ENCODE measurements around the gene CRADD.
A peak's percentile ranks its signal among the peaks of the same experiment; 100 is the strongest.
"Not testable (repeated sequence)": the region's sequence is repeated elsewhere in the genome, so short reads cannot be mapped to it uniquely, and the experiment has no call there.

The CRADD gene

GRCh38 chr12:93709386-93709785 lies 32.2 kb downstream of the CRADD start:
- H3K36me3 ChIP-seq (ENCODE audit: control insufficient read depth, insufficient read depth, low read length, severe bottlenecking), result no peaks in the 10 kb centered on the region
- no peak for DNase-seq (ENCODE audit: low read depth)
- H3K4me1 ChIP-seq (ENCODE audit: control insufficient read depth, insufficient read depth, low read length), result peaks cover 11% of the 10 kb centered on the region
- no peaks in the 10 kb centered on the region for H3K27me3 ChIP-seq (replicated peaks; ENCODE audit: control insufficient read depth, insufficient read depth, low read length)
- H3K4me3 ChIP-seq (ENCODE audit: low read length), result no peak overlapping the region
- peaks cover 9% of the 10 kb centered on the region for H3K9me3 ChIP-seq (ENCODE audit: control insufficient read depth, low read length)
- no peak overlapping the region for H3K9ac ChIP-seq (ENCODE audit: low read length)

GRCh38 chr12:93710574-93710926 lies 33.4 kb downstream of the CRADD start:
- no peak for DNase-seq (ENCODE audit: low read depth)
- H3K4me3 ChIP-seq (ENCODE audit: low read length), result no peak overlapping the region
- H3K9me3 ChIP-seq (ENCODE audit: control insufficient read depth, low read length), result peaks cover 9% of the 10 kb centered on the region
- H3K4me1 ChIP-seq (ENCODE audit: control insufficient read depth, insufficient read depth, low read length), result peaks cover 14% of the 10 kb centered on the region
- no peak overlapping the region for H3K9ac ChIP-seq (ENCODE audit: low read length)
- H3K36me3 ChIP-seq (ENCODE audit: control insufficient read depth, insufficient read depth, low read length, severe bottlenecking), result no peaks in the 10 kb centered on the region
- no peaks in the 10 kb centered on the region for H3K27me3 ChIP-seq (replicated peaks; ENCODE audit: control insufficient read depth, insufficient read depth, low read length)

- DNase-seq (ENCODE audit: low read depth); H3K9ac ChIP-seq (ENCODE audit: low read length); H3K9me3 ChIP-seq (ENCODE audit: control insufficient read depth, low read length); H3K27me3 ChIP-seq (replicated peaks; ENCODE audit: control insufficient read depth, insufficient read depth, low read length); H3K36me3 ChIP-seq (ENCODE audit: control insufficient read depth, insufficient read depth, low read length, severe bottlenecking); H3K4me3 ChIP-seq (ENCODE audit: low read length): not testable (repeated sequence)
- H3K4me1 ChIP-seq (ENCODE audit: control insufficient read depth, insufficient read depth, low read length), result peaks cover 13% of the 10 kb centered on the region
These were observed 34.3 kb downstream of the CRADD start for GRCh38 chr12:93711502-93711901.

- H3K9ac ChIP-seq (ENCODE audit: low read length), result no peak overlapping the region
- DNase-seq (ENCODE audit: low read depth), result no peak
- H3K9me3 ChIP-seq (ENCODE audit: control insufficient read depth, low read length), result peaks cover 9% of the 10 kb centered on the region
- no peaks in the 10 kb centered on the region for H3K36me3 ChIP-seq (ENCODE audit: control insufficient read depth, insufficient read depth, low read length, severe bottlenecking)
- H3K4me1 ChIP-seq (ENCODE audit: control insufficient read depth, insufficient read depth, low read length), result peaks cover 10% of the 10 kb centered on the region
- no peak overlapping the region for H3K4me3 ChIP-seq (ENCODE audit: low read length)
- H3K27me3 ChIP-seq (replicated peaks; ENCODE audit: control insufficient read depth, insufficient read depth, low read length), result no peaks in the 10 kb centered on the region
These were observed 35.0 kb downstream of the CRADD start for GRCh38 chr12:93712200-93712599.

- Histone ChIP-seq H3K36me3 (ENCODE audit: control insufficient read depth, insufficient read depth, low read length, severe bottlenecking) (no peaks in the 10 kb centered on the region), H3K27me3 (replicated peaks; ENCODE audit: control insufficient read depth, insufficient read depth, low read length) (no peaks in the 10 kb centered on the region), H3K9ac (ENCODE audit: low read length) (no peak overlapping the region), H3K4me3 (ENCODE audit: low read length) (no peak overlapping the region), H3K9me3 (ENCODE audit: control insufficient read depth, low read length) (peaks cover 9% of the 10 kb centered on the region), H3K4me1 (ENCODE audit: control insufficient read depth, insufficient read depth, low read length) (peaks cover 10% of the 10 kb centered on the region)
- DNase-seq (ENCODE audit: low read depth), result no peak
These were observed 35.9 kb downstream of the CRADD start for GRCh38 chr12:93713060-93713459.

- Histone ChIP-seq H3K27me3 (replicated peaks; ENCODE audit: control insufficient read depth, insufficient read depth, low read length) (no peaks in the 10 kb centered on the region), H3K9ac (ENCODE audit: low read length) (peak overlapping the region; percentile 43), H3K4me1 (ENCODE audit: control insufficient read depth, insufficient read depth, low read length) (peaks cover 10% of the 10 kb centered on the region), H3K9me3 (ENCODE audit: control insufficient read depth, low read length) (peaks cover 9% of the 10 kb centered on the region), H3K4me3 (ENCODE audit: low read length) (no peak overlapping the region), H3K36me3 (ENCODE audit: control insufficient read depth, insufficient read depth, low read length, severe bottlenecking) (no peaks in the 10 kb centered on the region)
- no peak for DNase-seq (ENCODE audit: low read depth)
These were observed 36.6 kb downstream of the CRADD start for GRCh38 chr12:93713800-93714199.

- H3K4me1 ChIP-seq (ENCODE audit: control insufficient read depth, insufficient read depth, low read length), result peaks cover 10% of the 10 kb centered on the region
- H3K36me3 ChIP-seq (ENCODE audit: control insufficient read depth, insufficient read depth, low read length, severe bottlenecking), result no peaks in the 10 kb centered on the region
- peaks cover 7% of the 10 kb centered on the region for H3K9me3 ChIP-seq (ENCODE audit: control insufficient read depth, low read length)
- no peaks in the 10 kb centered on the region for H3K27me3 ChIP-seq (replicated peaks; ENCODE audit: control insufficient read depth, insufficient read depth, low read length)
- peak overlapping the region; percentile 43 for H3K9ac ChIP-seq (ENCODE audit: low read length)
- H3K4me3 ChIP-seq (ENCODE audit: low read length), result peak overlapping the region; percentile 54
- DNase-seq (ENCODE audit: low read depth), result no peak
These were observed 37.2 kb downstream of the CRADD start for GRCh38 chr12:93714382-93714781.

GRCh38 chr12:93719710-93720109 lies 42.5 kb downstream of the CRADD start:
- no peak for DNase-seq (ENCODE audit: low read depth)
- Histone ChIP-seq H3K36me3 (ENCODE audit: control insufficient read depth, insufficient read depth, low read length, severe bottlenecking) (no peaks in the 10 kb centered on the region), H3K4me3 (ENCODE audit: low read length) (no peak overlapping the region), H3K4me1 (ENCODE audit: control insufficient read depth, insufficient read depth, low read length) (peaks cover 2% of the 10 kb centered on the region), H3K9ac (ENCODE audit: low read length) (no peak overlapping the region), H3K27me3 (replicated peaks; ENCODE audit: control insufficient read depth, insufficient read depth, low read length) (no peaks in the 10 kb centered on the region), H3K9me3 (ENCODE audit: control insufficient read depth, low read length) (peaks cover 7% of the 10 kb centered on the region)

GRCh38 chr12:93720559-93720958 lies 43.4 kb downstream of the CRADD start:
- H3K9me3 ChIP-seq (ENCODE audit: control insufficient read depth, low read length), result peaks cover 7% of the 10 kb centered on the region
- no peaks in the 10 kb centered on the region for H3K36me3 ChIP-seq (ENCODE audit: control insufficient read depth, insufficient read depth, low read length, severe bottlenecking)
- no peaks in the 10 kb centered on the region for H3K27me3 ChIP-seq (replicated peaks; ENCODE audit: control insufficient read depth, insufficient read depth, low read length)
- H3K9ac ChIP-seq (ENCODE audit: low read length), result no peak overlapping the region
- no peaks in the 10 kb centered on the region for H3K4me1 ChIP-seq (ENCODE audit: control insufficient read depth, insufficient read depth, low read length)
- H3K4me3 ChIP-seq (ENCODE audit: low read length), result no peak overlapping the region
- DNase-seq (ENCODE audit: low read depth), result no peak

GRCh38 chr12:93722179-93722578 lies 45.0 kb downstream of the CRADD start:
- Histone ChIP-seq H3K36me3 (ENCODE audit: control insufficient read depth, insufficient read depth, low read length, severe bottlenecking) (no peaks in the 10 kb centered on the region), H3K9me3 (ENCODE audit: control insufficient read depth, low read length) (peaks cover 7% of the 10 kb centered on the region), H3K27me3 (replicated peaks; ENCODE audit: control insufficient read depth, insufficient read depth, low read length) (no peaks in the 10 kb centered on the region), H3K9ac (ENCODE audit: low read length) (no peak overlapping the region), H3K4me3 (ENCODE audit: low read length) (no peak overlapping the region), H3K4me1 (ENCODE audit: control insufficient read depth, insufficient read depth, low read length) (peaks cover 3% of the 10 kb centered on the region)
- no peak for DNase-seq (ENCODE audit: low read depth)

- peaks cover 7% of the 10 kb centered on the region for H3K9me3 ChIP-seq (ENCODE audit: control insufficient read depth, low read length)
- H3K4me1 ChIP-seq (ENCODE audit: control insufficient read depth, insufficient read depth, low read length), result peaks cover 9% of the 10 kb centered on the region
- no peaks in the 10 kb centered on the region for H3K27me3 ChIP-seq (replicated peaks; ENCODE audit: control insufficient read depth, insufficient read depth, low read length)
- H3K9ac ChIP-seq (ENCODE audit: low read length), result no peak overlapping the region
- no peaks in the 10 kb centered on the region for H3K36me3 ChIP-seq (ENCODE audit: control insufficient read depth, insufficient read depth, low read length, severe bottlenecking)
- H3K4me3 ChIP-seq (ENCODE audit: low read length), result no peak overlapping the region
- no peak for DNase-seq (ENCODE audit: low read depth)
These were observed 45.8 kb downstream of the CRADD start for GRCh38 chr12:93722835-93723567.

- peaks cover 7% of the 10 kb centered on the region for H3K9me3 ChIP-seq (ENCODE audit: control insufficient read depth, low read length)
- H3K36me3 ChIP-seq (ENCODE audit: control insufficient read depth, insufficient read depth, low read length, severe bottlenecking), result no peaks in the 10 kb centered on the region
- no peak overlapping the region for H3K9ac ChIP-seq (ENCODE audit: low read length)
- H3K4me1 ChIP-seq (ENCODE audit: control insufficient read depth, insufficient read depth, low read length), result peaks cover 9% of the 10 kb centered on the region
- no peak for DNase-seq (ENCODE audit: low read depth)
- H3K4me3 ChIP-seq (ENCODE audit: low read length), result no peak overlapping the region
- H3K27me3 ChIP-seq (replicated peaks; ENCODE audit: control insufficient read depth, insufficient read depth, low read length), result no peaks in the 10 kb centered on the region
These were observed 46.4 kb downstream of the CRADD start for GRCh38 chr12:93723568-93723930.
